ENCODE measurements around the gene CHCHD3. TPM values are rescaled to one million over a fixed set of nuclear protein-coding genes. Genes with fewer than 3 reads are reported as not detected.

CHCHD3 gene
- polyA plus RNA-seq, 1 donor: 56.8 TPM

- Histone ChIP-seq H3K4me3 (ENCODE audit: low read length) (no peak overlapping the region), H3K27me3 (ENCODE audit: control insufficient read depth, insufficient read depth, low read length) (no peaks in the 10 kb centered on the region), H3K9me3 (ENCODE audit: control insufficient read depth, low read depth, low read length) (no peaks in the 10 kb centered on the region), H3K36me3 (ENCODE audit: control insufficient read depth, insufficient read depth, low read length) (no peaks in the 10 kb centered on the region), H3K4me1 (ENCODE audit: control insufficient read depth, insufficient read depth, low read length) (no peaks in the 10 kb centered on the region), H3K27ac (ENCODE audit: low read length) (no peak overlapping the region)
- DNase-seq: no peak
These were observed 66.0 kb downstream of the CHCHD3 start for GRCh38 chr7:133015888-133016287.

GRCh38 chr7:133011746-133012145, 70.1 kb downstream of the CHCHD3 start:
- no peak for DNase-seq
- Histone ChIP-seq H3K27ac (ENCODE audit: low read length) (no peak overlapping the region), H3K36me3 (ENCODE audit: control insufficient read depth, insufficient read depth, low read length) (no peaks in the 10 kb centered on the region), H3K4me1 (ENCODE audit: control insufficient read depth, insufficient read depth, low read length) (no peaks in the 10 kb centered on the region), H3K27me3 (ENCODE audit: control insufficient read depth, insufficient read depth, low read length) (no peaks in the 10 kb centered on the region), H3K4me3 (ENCODE audit: low read length) (no peak overlapping the region), H3K9me3 (ENCODE audit: control insufficient read depth, low read depth, low read length) (no peaks in the 10 kb centered on the region)
- 94% methylated on average over 3 of the region's 5 CpGs for WGBS (ENCODE audit: insufficient coverage, low lambda C conversion rate)

GRCh38 chr7:133009426-133010252, 72.3 kb downstream of the CHCHD3 start:
- Histone ChIP-seq H3K27me3 (ENCODE audit: control insufficient read depth, insufficient read depth, low read length) (no peaks in the 10 kb centered on the region), H3K9me3 (ENCODE audit: control insufficient read depth, low read depth, low read length) (no peaks in the 10 kb centered on the region), H3K4me3 (ENCODE audit: low read length) (no peak overlapping the region), H3K4me1 (ENCODE audit: control insufficient read depth, insufficient read depth, low read length) (no peaks in the 10 kb centered on the region), H3K27ac (ENCODE audit: low read length) (no peak overlapping the region), H3K36me3 (ENCODE audit: control insufficient read depth, insufficient read depth, low read length) (no peaks in the 10 kb centered on the region)
- DNase-seq: no peak
- 60% methylated on average over 1 of the region's 7 CpGs for WGBS (ENCODE audit: insufficient coverage, low lambda C conversion rate)

GRCh38 chr7:133007961-133008360, 73.9 kb downstream of the CHCHD3 start:
- H3K9me3 ChIP-seq (ENCODE audit: control insufficient read depth, low read depth, low read length): no peaks in the 10 kb centered on the region
- WGBS (ENCODE audit: insufficient coverage, low lambda C conversion rate): 100% methylated on average over 2 of the region's 3 CpGs
- no peak for DNase-seq
- no peaks in the 10 kb centered on the region for H3K27me3 ChIP-seq (ENCODE audit: control insufficient read depth, insufficient read depth, low read length)
- H3K36me3 ChIP-seq (ENCODE audit: control insufficient read depth, insufficient read depth, low read length): no peaks in the 10 kb centered on the region
- H3K4me1 ChIP-seq (ENCODE audit: control insufficient read depth, insufficient read depth, low read length): no peaks in the 10 kb centered on the region
- no peak overlapping the region for H3K27ac ChIP-seq (ENCODE audit: low read length)
- no peak overlapping the region for H3K4me3 ChIP-seq (ENCODE audit: low read length)

- Histone ChIP-seq H3K27ac (ENCODE audit: low read length) (no peak overlapping the region), H3K4me1 (ENCODE audit: control insufficient read depth, insufficient read depth, low read length) (no peaks in the 10 kb centered on the region), H3K36me3 (ENCODE audit: control insufficient read depth, insufficient read depth, low read length) (no peaks in the 10 kb centered on the region), H3K4me3 (ENCODE audit: low read length) (no peak overlapping the region), H3K27me3 (ENCODE audit: control insufficient read depth, insufficient read depth, low read length) (no peaks in the 10 kb centered on the region), H3K9me3 (ENCODE audit: control insufficient read depth, low read depth, low read length) (no peaks in the 10 kb centered on the region)
- 40% methylated on average over 1 of the region's 4 CpGs for WGBS (ENCODE audit: insufficient coverage, low lambda C conversion rate)
- no peak for DNase-seq
These were observed 78.6 kb downstream of the CHCHD3 start for GRCh38 chr7:133003052-133003910.

- no peaks in the 10 kb centered on the region for H3K4me1 ChIP-seq (ENCODE audit: control insufficient read depth, insufficient read depth, low read length)
- no peaks in the 10 kb centered on the region for H3K36me3 ChIP-seq (ENCODE audit: control insufficient read depth, insufficient read depth, low read length)
- no peaks in the 10 kb centered on the region for H3K9me3 ChIP-seq (ENCODE audit: control insufficient read depth, low read depth, low read length)
- 75% methylated on average over 2 of the region's 5 CpGs for WGBS (ENCODE audit: insufficient coverage, low lambda C conversion rate)
- no peaks in the 10 kb centered on the region for H3K27me3 ChIP-seq (ENCODE audit: control insufficient read depth, insufficient read depth, low read length)
- no peak for DNase-seq
- no peak overlapping the region for H3K27ac ChIP-seq (ENCODE audit: low read length)
- no peak overlapping the region for H3K4me3 ChIP-seq (ENCODE audit: low read length)
These were observed 80.2 kb downstream of the CHCHD3 start for GRCh38 chr7:133001727-133002126.

- H3K27me3 ChIP-seq (ENCODE audit: control insufficient read depth, insufficient read depth, low read length): no peaks in the 10 kb centered on the region
- no peaks in the 10 kb centered on the region for H3K4me1 ChIP-seq (ENCODE audit: control insufficient read depth, insufficient read depth, low read length)
- no peak for DNase-seq
- WGBS (ENCODE audit: insufficient coverage, low lambda C conversion rate): no CpG with 5 or more reads among the region's 1 CpG
- H3K36me3 ChIP-seq (ENCODE audit: control insufficient read depth, insufficient read depth, low read length): no peaks in the 10 kb centered on the region
- H3K27ac ChIP-seq (ENCODE audit: low read length): no peak overlapping the region
- H3K9me3 ChIP-seq (ENCODE audit: control insufficient read depth, low read depth, low read length): no peaks in the 10 kb centered on the region
- H3K4me3 ChIP-seq (ENCODE audit: low read length): no peak overlapping the region
These were observed 82.0 kb downstream of the CHCHD3 start for GRCh38 chr7:132999845-133000244.

- WGBS (ENCODE audit: insufficient coverage, low lambda C conversion rate): no CpG with 5 or more reads among the region's 1 CpG
- DNase-seq: no peak
- Histone ChIP-seq H3K36me3 (ENCODE audit: control insufficient read depth, insufficient read depth, low read length) (no peaks in the 10 kb centered on the region), H3K4me1 (ENCODE audit: control insufficient read depth, insufficient read depth, low read length) (no peaks in the 10 kb centered on the region), H3K27ac (ENCODE audit: low read length) (no peak overlapping the region), H3K9me3 (ENCODE audit: control insufficient read depth, low read depth, low read length) (no peaks in the 10 kb centered on the region), H3K27me3 (ENCODE audit: control insufficient read depth, insufficient read depth, low read length) (no peaks in the 10 kb centered on the region), H3K4me3 (ENCODE audit: low read length) (no peak overlapping the region)
These were observed 83.1 kb downstream of the CHCHD3 start for GRCh38 chr7:132998763-132999162.

- no peaks in the 10 kb centered on the region for H3K9me3 ChIP-seq (ENCODE audit: control insufficient read depth, low read depth, low read length)
- no peak overlapping the region for H3K4me3 ChIP-seq (ENCODE audit: low read length)
- no peaks in the 10 kb centered on the region for H3K4me1 ChIP-seq (ENCODE audit: control insufficient read depth, insufficient read depth, low read length)
- H3K27me3 ChIP-seq (ENCODE audit: control insufficient read depth, insufficient read depth, low read length): no peaks in the 10 kb centered on the region
- DNase-seq: no peak
- H3K36me3 ChIP-seq (ENCODE audit: control insufficient read depth, insufficient read depth, low read length): no peaks in the 10 kb centered on the region
- no CpG with 5 or more reads among the region's 1 CpG for WGBS (ENCODE audit: insufficient coverage, low lambda C conversion rate)
- H3K27ac ChIP-seq (ENCODE audit: low read length): no peak overlapping the region
These were observed 84.4 kb downstream of the CHCHD3 start for GRCh38 chr7:132997505-132997904.

GRCh38 chr7:132996581-132997242, 85.2 kb downstream of the CHCHD3 start:
- no peak overlapping the region for H3K27ac ChIP-seq (ENCODE audit: low read length)
- 76% methylated on average over 3 of the region's 17 CpGs for WGBS (ENCODE audit: insufficient coverage, low lambda C conversion rate)
- DNase-seq: no peak

More at GRCh38 chr7:132996581-132997242, 85.2 kb downstream of the CHCHD3 start:
- Histone ChIP-seq H3K4me1 (ENCODE audit: control insufficient read depth, insufficient read depth, low read length) (peaks cover 7% of the 10 kb centered on the region), H3K9me3 (ENCODE audit: control insufficient read depth, low read depth, low read length) (no peaks in the 10 kb centered on the region), H3K4me3 (ENCODE audit: low read length) (no peak overlapping the region), H3K36me3 (ENCODE audit: control insufficient read depth, insufficient read depth, low read length) (no peaks in the 10 kb centered on the region), H3K27me3 (ENCODE audit: control insufficient read depth, insufficient read depth, low read length) (no peaks in the 10 kb centered on the region)
